ENCODE data around the gene SGMS2.

Gene SGMS2

GRCh38 chr4:107828315-107829090, 3.8 kb downstream of the SGMS2 start:
- no peak for DNase-seq

DNA sequence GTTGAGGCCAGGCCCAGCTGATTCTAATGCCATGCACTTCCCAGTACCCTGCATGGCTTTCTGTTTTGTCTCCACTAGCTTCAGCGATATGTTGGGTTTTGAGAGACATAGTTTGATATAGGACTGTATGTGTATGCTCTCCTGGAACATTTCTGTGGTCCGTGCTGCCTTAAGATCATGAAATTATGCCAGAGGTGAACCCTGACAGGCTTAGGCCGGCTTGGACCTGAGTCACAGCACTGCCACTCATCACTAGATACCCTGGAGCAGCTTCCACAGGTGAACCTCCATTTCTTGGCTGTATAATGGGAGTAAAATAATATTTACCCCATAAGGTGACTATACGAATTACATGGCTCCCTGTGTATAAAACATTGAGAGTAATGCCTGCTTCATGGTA, 6.4 kb downstream of the SGMS2 start:
- no peak for DNase-seq

DNA sequence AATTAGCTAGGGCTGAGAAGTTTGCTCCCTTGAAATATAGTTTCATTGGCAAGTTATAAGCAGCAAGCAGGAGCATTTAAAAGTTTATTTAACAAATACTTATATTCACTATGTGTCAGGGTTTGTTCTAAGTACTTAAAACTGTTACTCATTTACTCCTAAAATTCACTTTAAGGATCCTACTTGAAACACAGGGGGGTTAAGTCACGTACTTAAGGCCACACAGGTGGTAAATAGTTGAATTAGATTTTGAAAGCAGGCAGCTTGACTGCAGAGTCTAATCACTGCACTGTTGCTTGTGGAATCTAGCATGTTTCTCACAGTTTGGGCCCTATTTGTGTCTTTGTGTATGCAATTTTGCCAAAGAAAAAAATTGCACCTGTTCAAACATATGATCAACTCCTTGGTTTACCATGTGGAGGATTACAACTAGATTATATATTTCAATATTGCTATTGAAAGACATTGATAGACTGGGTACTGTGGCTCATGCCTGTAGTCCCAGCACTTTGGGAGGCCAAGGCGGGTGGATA, 7.6 kb downstream of the SGMS2 start:
- DNase-seq = no peak

- no peak for DNase-seq
These were observed 9.6 kb downstream of the SGMS2 start for GRCh38 chr4:107834241-107834794.

DNA sequence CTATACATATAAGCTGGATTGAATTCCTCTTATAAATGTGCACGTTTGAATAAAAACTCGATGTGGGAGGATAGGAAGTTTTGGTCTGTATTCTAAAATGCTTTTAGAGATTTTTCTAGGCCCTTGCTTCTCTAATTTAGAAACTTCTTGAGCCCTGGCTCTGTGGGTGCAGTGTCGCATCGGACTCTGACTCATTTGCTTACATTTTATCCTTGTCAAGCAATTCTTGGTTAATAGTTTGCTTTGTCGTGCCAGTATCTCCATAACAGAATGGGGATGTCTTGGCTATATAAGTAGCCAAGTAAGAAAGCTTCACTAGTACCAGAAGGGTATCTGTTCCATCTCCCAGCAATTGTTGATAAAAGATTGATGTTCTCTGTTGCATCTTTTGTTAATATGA, 10.7 kb downstream of the SGMS2 start:
- no peak for DNase-seq

- no peak for DNase-seq
These were observed 12.6 kb downstream of the SGMS2 start for GRCh38 chr4:107837317-107837716.

- DNase-seq = no peak
These were observed 13.3 kb downstream of the SGMS2 start for GRCh38 chr4:107837776-107838618.

DNA sequence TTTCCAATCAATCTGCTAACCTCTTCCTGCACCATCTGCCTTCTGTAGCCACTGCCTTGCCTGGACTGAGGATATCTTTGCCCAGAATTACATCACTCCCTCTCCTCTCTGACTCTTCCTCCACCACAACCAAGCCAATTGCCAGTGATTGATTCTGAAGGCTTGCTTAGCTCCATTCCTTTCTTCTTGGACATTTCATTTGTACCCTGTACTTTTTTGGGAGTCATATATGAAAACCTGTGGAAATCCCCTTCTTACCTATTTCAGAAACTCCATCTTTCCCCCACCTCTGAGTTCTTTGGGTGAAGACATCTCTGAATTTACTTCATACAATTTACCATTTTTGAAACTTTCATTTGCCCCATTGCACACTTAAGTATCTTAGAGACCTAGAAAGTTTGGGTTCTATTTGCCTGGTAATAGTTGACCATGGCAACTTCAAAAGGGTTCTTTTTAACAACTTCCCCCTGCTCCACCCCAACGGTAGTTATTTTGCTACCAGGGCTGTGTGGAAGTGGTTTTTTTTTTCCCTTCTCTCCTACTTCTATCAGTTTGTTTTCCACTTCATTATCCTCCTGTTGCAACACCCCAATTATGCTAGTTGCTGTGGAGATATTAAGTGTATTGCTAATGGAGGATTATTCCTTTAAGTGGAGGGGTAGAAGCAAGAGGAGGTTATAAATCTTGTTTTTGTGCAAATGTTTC, 14.3 kb downstream of the SGMS2 start:
- no peak for DNase-seq

DNA sequence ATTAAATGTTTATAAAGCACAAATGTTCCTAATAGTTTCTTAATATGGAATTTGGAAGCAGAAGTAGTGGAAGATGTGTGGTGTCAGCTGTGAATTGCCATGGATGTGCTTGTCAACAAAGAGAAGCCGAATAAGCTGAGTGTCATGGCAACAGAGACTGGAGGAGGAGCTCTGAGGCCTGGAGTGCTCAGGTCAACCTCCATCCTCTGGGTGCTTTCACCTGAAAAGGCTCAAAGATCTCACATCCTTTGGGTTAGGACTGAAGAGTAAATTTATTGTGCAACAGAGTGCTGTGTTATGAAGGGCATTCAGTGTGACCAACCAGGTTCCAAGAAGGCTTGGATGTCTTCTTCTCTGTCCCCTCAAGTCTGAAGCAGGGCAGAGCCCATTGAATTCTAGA, 18.7 kb downstream of the SGMS2 start:
- DNase-seq = no peak

DNA sequence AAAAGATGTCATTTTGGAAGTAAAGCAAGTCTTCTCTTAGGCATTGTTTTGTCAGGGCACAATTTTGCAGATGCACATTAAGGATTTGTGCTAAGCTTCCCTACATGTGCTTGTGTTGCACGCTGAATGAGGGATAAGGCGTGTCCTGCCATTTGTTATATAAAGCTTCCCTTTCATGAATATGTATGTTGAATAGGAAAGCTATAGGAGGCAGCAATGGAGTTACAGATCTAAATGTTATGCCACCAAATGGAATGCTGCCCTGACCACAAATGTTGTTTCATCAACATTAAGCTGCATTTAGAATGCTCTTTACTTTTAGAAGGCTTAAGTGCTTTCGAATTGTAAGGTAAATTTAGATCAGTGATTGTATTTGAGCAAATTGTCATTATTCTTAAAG, 20.9 kb downstream of the SGMS2 start:
- no peak for DNase-seq

DNA sequence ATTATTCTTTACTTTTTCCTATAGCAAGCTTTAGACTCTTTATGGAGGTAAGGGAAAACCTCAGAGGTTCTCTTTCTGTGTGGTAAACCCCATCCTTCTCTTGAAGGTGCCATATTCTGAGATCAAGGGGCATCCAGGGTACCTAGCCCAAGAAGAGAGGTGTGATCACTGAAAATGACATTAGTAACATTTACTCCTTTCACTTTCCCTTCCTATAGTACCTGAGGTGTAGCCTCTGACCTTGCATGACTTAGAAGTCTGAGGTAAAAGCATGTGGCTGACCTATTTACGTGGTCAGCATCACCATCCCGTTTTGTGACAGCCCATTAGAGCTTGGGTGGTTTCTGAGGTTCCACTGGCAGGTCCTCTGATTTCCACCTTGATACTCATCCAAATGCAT, 25.7 kb downstream of the SGMS2 start:
- no peak for DNase-seq

DNA sequence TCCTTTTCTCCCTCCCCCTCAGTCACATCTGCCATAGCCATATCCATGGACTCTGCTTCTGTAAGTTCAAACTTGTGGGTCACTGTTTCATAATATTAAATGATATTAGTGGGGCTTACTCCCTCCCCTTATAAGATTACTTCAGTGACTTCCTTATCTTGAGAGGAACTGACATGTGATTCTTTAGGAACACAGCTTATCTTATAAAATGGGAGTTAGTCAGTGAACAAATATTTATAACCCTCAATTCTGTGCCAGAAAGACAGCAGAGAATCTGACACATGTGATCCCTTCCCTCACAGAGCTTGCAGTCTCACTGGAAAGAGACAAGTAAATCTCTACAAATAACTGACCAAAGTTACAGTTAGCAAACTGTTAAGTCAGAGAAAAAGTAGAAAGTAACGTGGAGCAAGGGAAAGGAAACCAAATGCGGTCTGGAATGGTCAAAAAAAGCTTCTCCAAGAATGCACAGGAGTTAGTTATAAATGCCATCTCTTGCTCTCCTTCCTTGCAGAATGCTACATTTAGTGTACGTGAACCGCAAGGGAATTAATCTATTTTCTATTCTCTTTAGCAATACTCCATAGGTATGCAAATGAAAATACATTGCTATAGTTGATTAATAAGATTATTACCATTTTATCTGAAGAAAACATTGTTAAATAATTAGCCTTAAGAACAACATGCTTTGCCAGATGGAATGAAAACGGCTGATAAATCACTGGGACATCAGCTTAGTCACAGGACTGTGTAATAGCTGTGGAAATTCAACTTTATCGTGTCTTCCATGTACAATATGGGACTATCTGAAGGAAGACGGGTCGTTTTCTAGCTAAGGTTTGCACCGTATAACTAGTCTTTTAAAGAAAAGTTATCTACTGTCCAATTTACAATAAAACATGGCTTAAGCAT, 29.0 kb downstream of the SGMS2 start:
- no peak for DNase-seq

DNA sequence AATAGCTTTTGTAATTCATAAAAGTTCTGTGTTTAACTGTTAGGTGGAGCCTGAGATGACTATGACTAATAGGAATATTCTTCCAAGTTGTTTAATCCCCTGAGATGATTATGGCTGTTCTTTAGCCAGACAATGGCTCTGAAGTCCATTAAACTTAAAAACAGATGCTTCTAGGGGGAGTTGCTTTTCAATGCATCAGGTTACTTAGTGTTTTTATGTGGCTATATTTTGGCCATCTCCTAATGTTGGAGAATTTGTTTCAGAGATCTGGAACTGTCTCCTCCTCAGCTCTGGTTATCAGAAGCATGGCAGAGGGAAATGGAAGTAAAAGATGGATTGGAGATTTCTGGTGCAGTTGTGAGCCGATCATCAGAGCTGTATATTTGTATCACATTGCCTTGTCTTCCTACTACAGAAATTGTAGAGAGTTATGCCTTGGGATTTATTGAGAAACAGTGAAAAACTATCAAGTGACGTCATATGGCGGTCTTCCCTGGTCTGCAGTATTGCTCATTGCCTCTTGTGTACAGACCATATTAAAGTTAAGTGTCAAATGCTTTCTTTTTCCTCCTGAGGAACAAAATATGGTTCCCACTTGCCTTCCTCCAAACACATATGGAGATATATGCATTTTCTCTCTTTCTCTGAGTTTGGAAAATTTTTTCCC, 29.8 kb downstream of the SGMS2 start:
- DNase-seq = no peak

DNA sequence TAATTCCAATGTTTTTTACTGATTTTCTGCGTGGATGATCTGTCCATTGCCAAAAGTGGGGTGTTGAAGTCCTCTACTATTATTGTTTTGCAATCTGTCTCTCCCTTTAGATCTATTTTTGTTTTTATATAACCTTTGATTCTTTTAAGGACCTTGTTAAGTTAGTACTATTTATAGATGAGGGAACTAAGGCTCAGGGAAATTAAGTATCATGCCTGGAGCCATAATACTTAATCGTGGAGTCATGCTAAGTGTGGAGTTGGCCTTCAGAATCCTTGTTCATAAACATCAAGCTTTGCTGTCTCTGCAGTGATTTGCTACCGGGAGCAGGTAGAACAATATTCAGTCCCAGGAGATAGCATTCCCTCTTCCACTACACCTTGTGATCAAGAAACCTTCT, 31.0 kb downstream of the SGMS2 start:
- DNase-seq = no peak

- no peak for DNase-seq
These were observed 32.2 kb downstream of the SGMS2 start for GRCh38 chr4:107856901-107857300.

DNA sequence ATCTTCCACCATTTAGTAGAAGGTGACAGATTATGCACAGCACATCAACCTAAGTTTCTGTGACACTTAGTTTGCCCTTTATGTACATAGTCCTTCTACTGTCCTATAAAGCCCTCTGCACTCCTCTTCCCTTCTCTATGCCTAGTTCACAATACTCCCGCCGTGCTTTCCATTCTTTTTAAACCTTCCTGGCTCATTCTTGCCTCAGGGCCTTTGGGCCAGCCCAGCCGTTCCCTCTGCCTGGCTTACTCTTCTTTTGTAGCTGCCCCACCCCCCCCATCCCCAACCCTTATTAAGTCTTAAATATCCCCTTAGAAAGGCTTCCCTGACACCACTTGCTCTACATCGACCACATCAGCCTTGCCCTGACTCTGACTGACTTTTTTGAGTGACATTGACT, 33.0 kb downstream of the SGMS2 start:
- no peak for DNase-seq

DNA sequence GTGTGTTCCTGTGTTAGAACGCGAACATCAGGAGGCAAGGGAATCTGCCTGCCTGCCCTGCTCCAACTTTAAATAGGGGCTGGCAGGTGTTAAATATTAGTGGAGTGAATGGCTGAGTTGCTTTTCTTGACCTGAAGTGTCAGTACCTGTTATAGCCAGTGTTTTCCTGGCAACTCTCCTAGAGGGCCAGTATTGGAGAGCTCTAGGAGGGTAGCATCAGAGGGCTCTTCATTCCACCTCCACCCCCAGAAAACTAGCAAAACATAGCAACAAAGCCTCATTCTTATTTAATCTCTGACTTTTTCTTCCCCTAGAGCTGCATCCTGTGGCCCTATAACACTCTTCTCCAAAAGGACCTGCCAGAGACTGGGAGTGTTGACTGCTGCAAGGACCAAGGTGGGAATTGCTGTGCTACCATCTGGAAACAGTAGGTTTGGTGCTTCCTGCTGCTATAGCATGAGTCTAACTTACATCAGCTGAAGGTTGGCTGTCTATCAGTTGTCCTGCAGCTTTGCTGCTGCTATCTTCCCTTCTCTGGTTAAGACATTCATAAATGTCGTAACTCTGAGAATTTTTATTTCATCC, 33.5 kb downstream of the SGMS2 start:
- DNase-seq = no peak

GRCh38 chr4:107862658-107863057, 37.9 kb downstream of the SGMS2 start:
- no peak for DNase-seq

DNA sequence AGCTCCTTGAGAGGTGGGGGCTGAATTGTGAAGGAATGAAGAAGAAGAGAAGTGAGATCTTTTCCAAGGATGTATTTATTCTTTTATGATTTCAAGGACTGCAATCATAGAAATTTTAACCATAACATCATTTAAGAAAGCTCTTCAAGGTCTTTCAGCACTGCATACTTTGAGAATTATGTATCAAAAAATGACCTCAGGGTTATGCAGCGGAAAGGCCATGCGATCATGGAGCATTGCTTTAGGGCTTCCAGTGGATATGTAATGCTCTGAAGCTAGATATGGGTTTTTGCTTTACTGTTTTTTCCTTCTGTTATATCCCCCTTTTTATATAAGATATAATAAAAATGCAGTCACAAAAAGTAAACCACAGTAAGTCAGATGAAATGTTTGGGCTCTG, 38.7 kb downstream of the SGMS2 start:
- DNase-seq = no peak

Data from anterior cingulate cortex (tissue), 58 donors.